Astrocyte (in vitro differentiated cells and primary cell): ENCODE measurements around the gene CEP89.

Source experiments
- CTCF ChIP-seq: IDR thresholded peaks from 2 replicates; pipeline ENCODE4 v1.5.1; 2011; ENCODE audit warnings: low read depth, mild to moderate bottlenecking, inconsistent platforms, low read length, moderate library complexity; ENCODE audit not compliant: insufficient read depth
- EZH2 ChIP-seq: IDR thresholded peaks from 2 replicates; pipeline ENCODE4 v1.6.1; 2012; ENCODE audit warnings: mild to moderate bottlenecking, low read length, inconsistent platforms; ENCODE audit not compliant: insufficient read depth

GRCh38 chr19:32857584-32857983 is 114.2 kb downstream of the CEP89 start:
- TF ChIP-seq CTCF (no peak), EZH2 (no peak)
